ENCODE data around the gene FICD.

- TF ChIP-seq CTCF (IDR thresholded peaks at IDR 0.05; ENCODE audit: borderline replicate concordance, extremely low read depth, low read length, poor library complexity, severe bottlenecking) = no peak
- no peak for TF ChIP-seq EZH2 (IDR thresholded peaks at IDR 0.05; ENCODE audit: borderline replicate concordance, low read depth, low read length, severe bottlenecking)
Measured at GRCh38 chr12:108530161-108530560, 15.1 kb downstream of the FICD start.
